ENCODE measurements around the gene APPL1.

DNA sequence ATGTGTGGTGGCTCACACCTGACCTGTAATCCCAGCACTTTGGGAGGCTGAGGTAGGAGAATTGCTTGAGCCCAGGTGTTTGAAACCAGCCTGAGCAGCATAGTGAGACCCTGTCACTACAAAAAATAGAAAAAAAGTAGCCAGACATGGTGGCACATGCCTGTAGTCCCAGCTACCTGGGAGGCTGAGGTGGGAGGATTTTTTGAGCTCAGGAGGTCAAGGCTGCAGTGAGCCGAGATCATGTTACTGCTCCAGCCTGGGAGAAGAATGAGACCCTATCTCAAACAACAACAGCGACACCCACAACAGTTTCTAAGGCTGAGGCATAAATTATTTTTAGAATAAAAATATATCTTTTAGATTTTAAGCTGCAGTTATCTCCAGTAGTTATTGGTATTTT, 6.3 kb downstream of the APPL1 start:
- TF ChIP-seq POLR2A (IDR thresholded peaks at IDR 0.05; ENCODE audit: low read depth, low read length), result no peak
- TF ChIP-seq, protein P1, sequence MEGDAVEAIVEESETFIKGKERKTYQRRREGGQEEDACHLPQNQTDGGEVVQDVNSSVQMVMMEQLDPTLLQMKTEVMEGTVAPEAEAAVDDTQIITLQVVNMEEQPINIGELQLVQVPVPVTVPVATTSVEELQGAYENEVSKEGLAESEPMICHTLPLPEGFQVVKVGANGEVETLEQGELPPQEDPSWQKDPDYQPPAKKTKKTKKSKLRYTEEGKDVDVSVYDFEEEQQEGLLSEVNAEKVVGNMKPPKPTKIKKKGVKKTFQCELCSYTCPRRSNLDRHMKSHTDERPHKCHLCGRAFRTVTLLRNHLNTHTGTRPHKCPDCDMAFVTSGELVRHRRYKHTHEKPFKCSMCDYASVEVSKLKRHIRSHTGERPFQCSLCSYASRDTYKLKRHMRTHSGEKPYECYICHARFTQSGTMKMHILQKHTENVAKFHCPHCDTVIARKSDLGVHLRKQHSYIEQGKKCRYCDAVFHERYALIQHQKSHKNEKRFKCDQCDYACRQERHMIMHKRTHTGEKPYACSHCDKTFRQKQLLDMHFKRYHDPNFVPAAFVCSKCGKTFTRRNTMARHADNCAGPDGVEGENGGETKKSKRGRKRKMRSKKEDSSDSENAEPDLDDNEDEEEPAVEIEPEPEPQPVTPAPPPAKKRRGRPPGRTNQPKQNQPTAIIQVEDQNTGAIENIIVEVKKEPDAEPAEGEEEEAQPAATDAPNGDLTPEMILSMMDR (IDR thresholded peaks at IDR 0.05; ENCODE audit: extremely low read depth in 1 of 2, insufficient read depth in 1 of 2, low read depth in 1 of 2, low read length in 2 of 2), result no peak
- TF ChIP-seq POLR2AphosphoS5 (IDR thresholded peaks at IDR 0.05; ENCODE audit: insufficient read depth, low read depth, low read length), result no peak
- TF ChIP-seq GATA2 (IDR thresholded peaks at IDR 0.05; ENCODE audit: insufficient read depth, insufficient read length, low read depth, low read length), result no peak
- no peak for TF ChIP-seq EZH2 (IDR thresholded peaks at IDR 0.05; ENCODE audit: borderline replicate concordance, low read depth, low read length, severe bottlenecking)

All from endothelial cell of umbilical vein (primary cell).